IMR-90 (cell line): Measurements from ENCODE around the gene FSTL3. TPM values are rescaled to one million over a fixed set of nuclear protein-coding genes. Genes with fewer than 3 reads are reported as not detected.

Source experiments
- ATAC-seq: fragments of 200-7000 bp; cut with Tn5 transposase; 2 replicates; pipeline ENCODE4 v1.9.1; 2020; ENCODE audit warnings: low read depth, mild to moderate bottlenecking, moderate library complexity
- BruUV-seq: library from RNA; stranded (reverse); fragments of 400-500 nt; replicated peaks from 2 replicates; lab custom pipeline; 2021; lab: Mats Ljungman, UMichigan
- CTCF ChIA-PET: fragments of 300-600 bp; formaldehyde crosslinking; extraction: SDS; loops from one replicate; lab custom pipeline; 2021; ENCODE audit warnings: antibody characterized with exemption; lab: Yijun Ruan, JAX
- POLR2A ChIA-PET: fragments of 300-600 bp; sonication (Branson Sonifier 250); formaldehyde crosslinking; loops from one replicate; lab custom pipeline; 2022; ENCODE audit warnings: antibody characterized with exemption; ENCODE audit not compliant: unreplicated experiment; lab: Charles Lee
- DNase-seq: peaks from one replicate; pipeline ENCODE4 v3.0.0; 2013
- H2AFZ ChIP-seq: replicated peaks from 2 replicates; pipeline ENCODE3; 2013; ENCODE audit warnings: low read length, mild to moderate bottlenecking; ENCODE audit not compliant: poor library complexity
- H2AK5ac ChIP-seq: 2 replicates; pipeline ENCODE4 v1.6.1; 2013; ENCODE audit warnings: low read depth, low read length, inconsistent platforms
- H2AK9ac ChIP-seq: replicated peaks from 2 replicates; pipeline ENCODE3; 2013; ENCODE audit warnings: mild to moderate bottlenecking, low read depth, low read length, moderate library complexity; ENCODE audit not compliant: poor library complexity
- H2BK120ac ChIP-seq: 2 replicates; pipeline ENCODE4 v1.6.1; 2013; ENCODE audit warnings: low read depth, low read length, inconsistent platforms
- H2BK15ac ChIP-seq: 3 replicates; pipeline ENCODE4 v1.6.1; 2013; ENCODE audit warnings: low read depth, low read length, inconsistent platforms
- H2BK20ac ChIP-seq: 2 replicates; pipeline ENCODE4 v1.6.1; 2013; ENCODE audit warnings: low read depth, mild to moderate bottlenecking, inconsistent platforms, low read length, moderate library complexity
- H2BK5ac ChIP-seq: 2 replicates; pipeline ENCODE4 v1.6.1; 2013; ENCODE audit warnings: mild to moderate bottlenecking, low read depth, low read length, inconsistent platforms; ENCODE audit not compliant: poor library complexity, severe bottlenecking
- H3K14ac ChIP-seq: replicated peaks from 2 replicates; pipeline ENCODE4 v1.6.1; 2013; ENCODE audit warnings: low read depth, low read length, inconsistent platforms
- H3K18ac ChIP-seq: 2 replicates; pipeline ENCODE4 v1.6.1; 2013; ENCODE audit warnings: low read depth, low read length, control low read depth
- H3K23ac ChIP-seq: 2 replicates; pipeline ENCODE4 v1.6.1; 2013; ENCODE audit warnings: low read depth, low read length, inconsistent platforms
- H3K27ac ChIP-seq: 2 replicates; pipeline ENCODE4 v1.5.1; 2013; ENCODE audit warnings: mild to moderate bottlenecking, control low read depth, low read length; ENCODE audit not compliant: insufficient read depth
- H3K27me3 ChIP-seq: 2 replicates; pipeline ENCODE4 v1.6.1; 2013; ENCODE audit warnings: low read length; ENCODE audit not compliant: control insufficient read depth, insufficient read depth
- H3K36me3 ChIP-seq: 2 replicates; pipeline ENCODE4 v1.6.1; 2013; ENCODE audit warnings: low read length, mixed read lengths; ENCODE audit not compliant: control insufficient read depth, insufficient read depth
- H3K4ac ChIP-seq: 2 replicates; pipeline ENCODE4 v1.6.1; 2013; ENCODE audit warnings: low read depth, low read length, inconsistent platforms
- H3K4me1 ChIP-seq: 2 replicates; pipeline ENCODE4 v1.6.1; 2013; ENCODE audit warnings: low read length, mixed read lengths; ENCODE audit not compliant: control insufficient read depth, insufficient read depth
- H3K4me2 ChIP-seq: 2 replicates; pipeline ENCODE4 v1.6.1; 2013; ENCODE audit warnings: low read depth, mild to moderate bottlenecking, control low read depth, low read length, moderate library complexity
- H3K4me3 ChIP-seq: 2 replicates; pipeline ENCODE4 v1.5.1; 2013; ENCODE audit warnings: low read depth, mild to moderate bottlenecking, control low read depth, low read length, moderate library complexity; ENCODE audit not compliant: insufficient read depth
- H3K56ac ChIP-seq: 2 replicates; pipeline ENCODE4 v1.6.1; 2013; ENCODE audit warnings: low read length, inconsistent platforms; ENCODE audit not compliant: insufficient read depth; ENCODE audit errors: extremely low read depth
- H3K79me1 ChIP-seq, 2 experiments: 2 replicates each; pipeline ENCODE4 v1.6.1; 2013; ENCODE audit warnings: low read length in 2 of 2, inconsistent platforms in 1 of 2, low read depth in 1 of 2
- H3K9ac ChIP-seq: 2 replicates; pipeline ENCODE4 v1.6.1; 2013; ENCODE audit warnings: low read depth, low read length, control low read depth
- H3K9me1 ChIP-seq: 2 replicates; pipeline ENCODE4 v1.6.1; 2013; ENCODE audit warnings: low read length, inconsistent platforms; ENCODE audit not compliant: insufficient read depth
- H3K9me3 ChIP-seq: 2 replicates; pipeline ENCODE4 v1.6.1; 2013; ENCODE audit warnings: low read length; ENCODE audit not compliant: control insufficient read depth, insufficient read depth
- H4K20me1 ChIP-seq: 2 replicates; pipeline ENCODE4 v1.6.1; 2013; ENCODE audit warnings: low read length, inconsistent platforms; ENCODE audit not compliant: insufficient read depth
- H4K5ac ChIP-seq: 2 replicates; pipeline ENCODE4 v1.6.1; 2013; ENCODE audit warnings: mild to moderate bottlenecking, low read depth, low read length, control low read depth
- H4K8ac ChIP-seq, 2 experiments: 2 replicates each; pipeline ENCODE4 v1.6.1; 2013; ENCODE audit warnings: low read depth in 2 of 2, low read length in 2 of 2, control low read depth in 1 of 2, inconsistent platforms in 1 of 2
- H4K91ac ChIP-seq: 2 replicates; pipeline ENCODE4 v1.6.1; 2013; ENCODE audit warnings: low read depth, low read length, inconsistent platforms; ENCODE audit not compliant: insufficient read depth
- BHLHE40 ChIP-seq: fragments of 150-350 bp; IDR thresholded peaks from 2 replicates; pipeline ENCODE4 v1.6.1; 2016; ENCODE audit warnings: mild to moderate bottlenecking, low read depth, low read length
- CEBPB ChIP-seq: IDR thresholded peaks from 2 replicates; pipeline ENCODE4 v1.6.1; 2012; ENCODE audit warnings: low read depth, low read length, improper control_type of control experiment
- CHD1 ChIP-seq: IDR thresholded peaks from 2 replicates; pipeline ENCODE4 v1.6.1; 2012; ENCODE audit warnings: low read depth, low read length, improper control_type of control experiment
- FOS ChIP-seq: fragments of 150-350 bp; IDR thresholded peaks from 2 replicates; pipeline ENCODE4 v1.6.1; 2016; ENCODE audit warnings: low read depth, low read length
- MAFK ChIP-seq: IDR thresholded peaks from 2 replicates; pipeline ENCODE4 v1.6.1; 2012; ENCODE audit warnings: low read depth, low read length, improper control_type of control experiment
- MAZ ChIP-seq: IDR thresholded peaks from 2 replicates; pipeline ENCODE4 v1.6.1; 2012; ENCODE audit warnings: low read depth, mild to moderate bottlenecking, low read length, improper control_type of control experiment, moderate library complexity, borderline replicate concordance
- MXI1 ChIP-seq: IDR thresholded peaks from 2 replicates; pipeline ENCODE4 v1.6.1; 2012; ENCODE audit warnings: low read depth, mild to moderate bottlenecking, low read length, moderate library complexity, borderline replicate concordance
- NFE2L2 ChIP-seq: fragments of 150-350 bp; IDR thresholded peaks from 2 replicates; pipeline ENCODE4 v1.6.1; 2016; ENCODE audit warnings: low read depth, mild to moderate bottlenecking, low read length
- POLR2A ChIP-seq: IDR thresholded peaks from 2 replicates; pipeline ENCODE4 v1.6.1; 2012; ENCODE audit warnings: mild to moderate bottlenecking, low read depth, low read length
- RCOR1 ChIP-seq: IDR thresholded peaks from 2 replicates; pipeline ENCODE4 v1.6.1; 2012; ENCODE audit warnings: mild to moderate bottlenecking, low read length, improper control_type of control experiment; ENCODE audit not compliant: insufficient replicate concordance
- RFX5 ChIP-seq: IDR thresholded peaks from 2 replicates; pipeline ENCODE4 v1.8.0; 2012; ENCODE audit warnings: low read depth, mild to moderate bottlenecking, low read length, moderate library complexity
- SMC3 ChIP-seq: fragments of 150-350 bp; IDR thresholded peaks from 2 replicates; pipeline ENCODE4 v1.6.1; 2016; ENCODE audit warnings: low read depth, mild to moderate bottlenecking, antibody characterized with exemption, low read length, moderate library complexity
- WGBS, 2 experiments: methylation state at CpG; one replicate each; pipeline versions ENCODE4 v1.1.5 to v1.1.7; 2013; ENCODE audit warnings: missing lambda C conversion rate in 2 of 2; ENCODE audit not compliant: insufficient read length in 1 of 2; ENCODE audit errors: extremely low coverage in 2 of 2; 5-methylcytosine and 5-hydroxymethylcytosine counted together
- dilution Hi-C: fragments of 300-500 bp; cut with HindIII; formaldehyde crosslinking; loops from one replicate; pipeline ENCODE4 v1.14.3; 2018; ENCODE audit warnings: low sequenced_read_pairs; ENCODE audit not compliant: unreplicated experiment
- in situ Hi-C: fragments of 300-500 bp; cut with MboI; formaldehyde crosslinking; loops from 3 replicates; pipeline ENCODE4 v1.14.3; 2019; ENCODE audit warnings: low sequenced_read_pairs, inconsistent platforms, mixed read lengths
- intact Hi-C: fragments of 100-400 bp; cut with micrococcal nuclease; formaldehyde crosslinking; loops from 2 replicates; pipeline ENCODE4 v1.10.0; 2022
- polyA plus RNA-seq, 3 experiments: library from polyadenylated mRNA; depleted of rRNA; stranded (reverse); fragments of >200 nt; gene quantifications; 2 replicates each; pipeline ENCODE4 v1.2.3, GENCODE V29; 2012; ENCODE audit warnings: low replicate concordance in 1 of 3
- total RNA-seq: library from RNA; depleted of rRNA; stranded (reverse); fragments of >200 nt; gene quantifications from 2 replicates; pipeline ENCODE4 v1.2.3, GENCODE V29; 2012
- TF ChIP-seq, protein P1 (sequence below): fragments of 150-350 bp; IDR thresholded peaks from 2 replicates; pipeline ENCODE4 v1.6.1; 2017; ENCODE audit warnings: mild to moderate bottlenecking, antibody characterized with exemption, low read length, low read depth
- TF ChIP-seq, protein P2 (sequence below): fragments of 150-350 bp; IDR thresholded peaks from 2 replicates; pipeline ENCODE4 v1.6.1; 2016; ENCODE audit warnings: low read depth, mild to moderate bottlenecking, low read length, moderate library complexity, borderline replicate concordance

FSTL3 gene
- total and polyA plus RNA-seq, 2 of the 4 experiments (the other 2 are of a cell fraction), result 32.3 to 76.9 TPM

- in situ Hi-C loops (no loop called here), dilution Hi-C loops (no loop called here), intact Hi-C loops (loop anchor here (2.0 kb wide), 3 partner anchors 22 to 44 kb away; partner anchors contain the start of genes HCN2 and RNF126)
- Histone ChIP-seq H4K91ac (peak within 1 kb of the TSS; percentile 75; the same call in 1 of the 2 replicates), H2BK5ac (peak within 1 kb of the TSS; percentile 75), H4K5ac (peak within 1 kb of the TSS; percentile 32; the same call in 1 of the 2 replicates), H3K18ac (peak within 1 kb of the TSS; percentile 44), H2BK15ac (no peak within 1 kb of the TSS; the same call in 2 of the 3 replicates), H4K20me1 (peaks cover 3% of the 10 kb centered on the region; the same call in 1 of the 2 replicates), H3K27ac (peak within 1 kb of the TSS; percentile 82), H3K4ac (peak within 1 kb of the TSS; percentile 89), H2AK5ac (peak within 1 kb of the TSS; percentile 84), H2BK120ac (peak within 1 kb of the TSS; percentile 83; the same call in 1 of the 2 replicates), H3K36me3 (peaks cover 10% of the 10 kb centered on the region; the same call in 1 of the 2 replicates), H3K9me3 (no peaks in the 10 kb centered on the region), H2AFZ (peak within 1 kb of the TSS; percentile 95), H2AK9ac (peak within 1 kb of the TSS; percentile 99), H4K8ac (peak within 1 kb of the TSS; percentile 68 to 97), H3K9me1 (no peaks in the 10 kb centered on the region; the same call in 1 of the 2 replicates), H3K4me2 (peak within 1 kb of the TSS; percentile 87), H3K9ac (peak within 1 kb of the TSS; percentile 93), H3K27me3 (no peaks in the 10 kb centered on the region), H3K4me1 (peaks cover 9% of the 10 kb centered on the region), H2BK20ac (no peak within 1 kb of the TSS), H3K56ac (peak within 1 kb of the TSS; percentile 64; the same call in 1 of the 2 replicates), H3K23ac (peak within 1 kb of the TSS; percentile 91), H3K4me3 (peak within 1 kb of the TSS; percentile 66), H3K14ac (peak within 1 kb of the TSS; percentile 93), H3K79me1 (peaks cover 7 to 30% of the 10 kb centered on the region in 2 experiments)
- DNase-seq, result peak; percentile 98
- POLR2A ChIA-PET, result interaction anchor here (0.5 kb wide), 1 partner anchor 12 kb away, joined by 3 read pairs; no protein-coding TSS in a partner anchor
- BruUV-seq, result no TSS peak
- ATAC-seq, result peak; percentile 96
- 0% methylated on average over 44 of the region's 67 CpGs; no CpG with 5 or more reads in 1 of the 2 experiments for WGBS, 2 experiments
- CTCF ChIA-PET, result no interaction called here
- TF ChIP-seq MAFK, result no peak
- no peak for TF ChIP-seq NFE2L2
- peak; percentile 39; the same call in 1 of the 2 replicates for TF ChIP-seq MAZ
- no peak for TF ChIP-seq CEBPB
- no peak for TF ChIP-seq RCOR1
- peak; percentile 57 for TF ChIP-seq POLR2A
- TF ChIP-seq, protein P1, sequence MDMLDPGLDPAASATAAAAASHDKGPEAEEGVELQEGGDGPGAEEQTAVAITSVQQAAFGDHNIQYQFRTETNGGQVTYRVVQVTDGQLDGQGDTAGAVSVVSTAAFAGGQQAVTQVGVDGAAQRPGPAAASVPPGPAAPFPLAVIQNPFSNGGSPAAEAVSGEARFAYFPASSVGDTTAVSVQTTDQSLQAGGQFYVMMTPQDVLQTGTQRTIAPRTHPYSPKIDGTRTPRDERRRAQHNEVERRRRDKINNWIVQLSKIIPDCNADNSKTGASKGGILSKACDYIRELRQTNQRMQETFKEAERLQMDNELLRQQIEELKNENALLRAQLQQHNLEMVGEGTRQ, result peak; percentile 45; the same call in 1 of the 2 replicates
- TF ChIP-seq BHLHE40, result peak; percentile 33; the same call in 1 of the 2 replicates
- TF ChIP-seq, protein P2, sequence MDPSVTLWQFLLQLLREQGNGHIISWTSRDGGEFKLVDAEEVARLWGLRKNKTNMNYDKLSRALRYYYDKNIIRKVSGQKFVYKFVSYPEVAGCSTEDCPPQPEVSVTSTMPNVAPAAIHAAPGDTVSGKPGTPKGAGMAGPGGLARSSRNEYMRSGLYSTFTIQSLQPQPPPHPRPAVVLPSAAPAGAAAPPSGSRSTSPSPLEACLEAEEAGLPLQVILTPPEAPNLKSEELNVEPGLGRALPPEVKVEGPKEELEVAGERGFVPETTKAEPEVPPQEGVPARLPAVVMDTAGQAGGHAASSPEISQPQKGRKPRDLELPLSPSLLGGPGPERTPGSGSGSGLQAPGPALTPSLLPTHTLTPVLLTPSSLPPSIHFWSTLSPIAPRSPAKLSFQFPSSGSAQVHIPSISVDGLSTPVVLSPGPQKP, result peak; percentile 63; the same call in 1 of the 2 replicates
- TF ChIP-seq SMC3, result no peak
- TF ChIP-seq CHD1, result no peak
- TF ChIP-seq RFX5, result no peak
- TF ChIP-seq FOS, result 0 out of 2 replicates have a peak, but pooled peaks have one; percentile 23
- TF ChIP-seq MXI1, result peak; percentile 75
These were observed 43.0 kb upstream of the FSTL3 start, which contains the start of gene POLRMT for GRCh38 chr19:633068-633785. Gene POLRMT (minus strand): TSS chr19:633537. CDS start chr19:633512, 25 bp downstream.
